ENCODE results near the gene F7.

The F7 gene

GRCh38 chr13:113145911-113146598 lies 40.5 kb downstream of the F7 start:
- no peak for DNase-seq (ENCODE audit: low spot score)
- ChIA-PET POLR2A (ENCODE audit: low non-redundant PET) (no interaction called here), CTCF (no interaction called here)
- no peak for TF ChIP-seq CTCF (conservative IDR thresholded peaks at IDR 0.05; ENCODE audit: low read depth)
- H3K27ac ChIP-seq: no peak overlapping the region

- H3K27ac ChIP-seq: no peak overlapping the region
- no peak for DNase-seq (ENCODE audit: low spot score)
- CTCF ChIA-PET: no interaction called here
- no peak for TF ChIP-seq CTCF (conservative IDR thresholded peaks at IDR 0.05; ENCODE audit: low read depth)
- POLR2A ChIA-PET (ENCODE audit: low non-redundant PET): no interaction called here
Observed at GRCh38 chr13:113146750-113147149, 41.2 kb downstream of the F7 start.

- CTCF ChIA-PET: no interaction called here
- TF ChIP-seq CTCF (conservative IDR thresholded peaks at IDR 0.05; ENCODE audit: low read depth): no peak
- DNase-seq (ENCODE audit: low spot score): no peak
- H3K27ac ChIP-seq: no peak overlapping the region
- POLR2A ChIA-PET (ENCODE audit: low non-redundant PET): no interaction called here
Observed at GRCh38 chr13:113147206-113147605, 41.6 kb downstream of the F7 start.

GRCh38 chr13:113148407-113148806 lies 42.8 kb downstream of the F7 start:
- ChIA-PET CTCF (interaction anchor here (0.6 kb wide), 1 partner anchor 113 kb away, joined by 3 read pairs; no protein-coding TSS in a partner anchor), POLR2A (ENCODE audit: low non-redundant PET) (no interaction called here)
- DNase-seq (ENCODE audit: low spot score): no peak
- TF ChIP-seq CTCF (conservative IDR thresholded peaks at IDR 0.05; ENCODE audit: low read depth): no peak
- no peak overlapping the region for H3K27ac ChIP-seq

- CTCF ChIA-PET: no interaction called here
- TF ChIP-seq CTCF (conservative IDR thresholded peaks at IDR 0.05; ENCODE audit: low read depth): no peak
- POLR2A ChIA-PET (ENCODE audit: low non-redundant PET): no interaction called here
Observed at GRCh38 chr13:113148940-113149503, 43.4 kb downstream of the F7 start.

GRCh38 chr13:113149711-113150549 lies 44.3 kb downstream of the F7 start:
- TF ChIP-seq CTCF (conservative IDR thresholded peaks at IDR 0.05; ENCODE audit: low read depth): no peak
- no peak overlapping the region for H3K27ac ChIP-seq
- POLR2A ChIA-PET (ENCODE audit: low non-redundant PET): no interaction called here
- CTCF ChIA-PET: no interaction called here
- DNase-seq (ENCODE audit: low spot score): no peak

More at GRCh38 chr13:113148940-113149503, 43.4 kb downstream of the F7 start:
- no peak for DNase-seq (ENCODE audit: low spot score)
- no peak overlapping the region for H3K27ac ChIP-seq
